Uterine smooth muscle cell (primary cell): ENCODE measurements around the gene ACIN1. TPM values are rescaled to one million over a fixed set of nuclear protein-coding genes. Genes with fewer than 3 reads are reported as not detected.

Experiments used
- total RNA-seq: library from RNA; depleted of rRNA; stranded (reverse); fragments of >200 nt; gene quantifications from 2 replicates; pipeline ENCODE4 v1.2.3, GENCODE V29; 2014

The ACIN1 gene, protein sequence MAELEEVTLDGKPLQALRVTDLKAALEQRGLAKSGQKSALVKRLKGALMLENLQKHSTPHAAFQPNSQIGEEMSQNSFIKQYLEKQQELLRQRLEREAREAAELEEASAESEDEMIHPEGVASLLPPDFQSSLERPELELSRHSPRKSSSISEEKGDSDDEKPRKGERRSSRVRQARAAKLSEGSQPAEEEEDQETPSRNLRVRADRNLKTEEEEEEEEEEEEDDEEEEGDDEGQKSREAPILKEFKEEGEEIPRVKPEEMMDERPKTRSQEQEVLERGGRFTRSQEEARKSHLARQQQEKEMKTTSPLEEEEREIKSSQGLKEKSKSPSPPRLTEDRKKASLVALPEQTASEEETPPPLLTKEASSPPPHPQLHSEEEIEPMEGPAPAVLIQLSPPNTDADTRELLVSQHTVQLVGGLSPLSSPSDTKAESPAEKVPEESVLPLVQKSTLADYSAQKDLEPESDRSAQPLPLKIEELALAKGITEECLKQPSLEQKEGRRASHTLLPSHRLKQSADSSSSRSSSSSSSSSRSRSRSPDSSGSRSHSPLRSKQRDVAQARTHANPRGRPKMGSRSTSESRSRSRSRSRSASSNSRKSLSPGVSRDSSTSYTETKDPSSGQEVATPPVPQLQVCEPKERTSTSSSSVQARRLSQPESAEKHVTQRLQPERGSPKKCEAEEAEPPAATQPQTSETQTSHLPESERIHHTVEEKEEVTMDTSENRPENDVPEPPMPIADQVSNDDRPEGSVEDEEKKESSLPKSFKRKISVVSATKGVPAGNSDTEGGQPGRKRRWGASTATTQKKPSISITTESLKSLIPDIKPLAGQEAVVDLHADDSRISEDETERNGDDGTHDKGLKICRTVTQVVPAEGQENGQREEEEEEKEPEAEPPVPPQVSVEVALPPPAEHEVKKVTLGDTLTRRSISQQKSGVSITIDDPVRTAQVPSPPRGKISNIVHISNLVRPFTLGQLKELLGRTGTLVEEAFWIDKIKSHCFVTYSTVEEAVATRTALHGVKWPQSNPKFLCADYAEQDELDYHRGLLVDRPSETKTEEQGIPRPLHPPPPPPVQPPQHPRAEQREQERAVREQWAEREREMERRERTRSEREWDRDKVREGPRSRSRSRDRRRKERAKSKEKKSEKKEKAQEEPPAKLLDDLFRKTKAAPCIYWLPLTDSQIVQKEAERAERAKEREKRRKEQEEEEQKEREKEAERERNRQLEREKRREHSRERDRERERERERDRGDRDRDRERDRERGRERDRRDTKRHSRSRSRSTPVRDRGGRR
- 64.9 and 97.8 TPM in 2 replicates for total RNA-seq

DNA sequence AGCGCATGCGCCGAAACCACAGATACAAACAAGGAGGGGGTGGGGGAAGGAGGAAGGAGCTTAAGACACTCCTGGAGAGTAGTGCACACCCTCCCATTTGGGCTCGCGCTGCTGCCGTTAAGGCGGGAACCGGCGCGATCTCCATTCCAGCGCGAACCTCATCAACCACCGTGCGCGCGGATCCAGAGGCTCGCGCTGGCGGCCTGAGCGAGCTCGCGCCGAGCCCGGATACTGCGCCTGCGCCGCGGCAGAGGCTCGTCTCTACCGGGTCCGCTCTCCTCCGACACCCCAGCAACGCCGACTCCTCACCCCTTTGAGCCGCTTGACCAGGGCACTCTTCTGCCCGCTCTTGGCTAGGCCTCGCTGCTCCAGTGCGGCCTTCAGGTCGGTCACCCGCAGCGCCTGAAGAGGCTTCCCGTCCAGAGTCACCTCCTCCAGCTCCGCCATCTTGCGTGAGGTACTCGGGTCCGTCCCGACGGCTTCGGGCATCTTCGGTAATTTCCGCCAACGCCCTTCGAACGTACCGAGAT lies at the start of gene ACIN1:
ACIN1 (minus strand) TSS at position 471 of the 530 bp plus-strand sequence; CDS start at position 447, 24 bp downstream.

DNA sequence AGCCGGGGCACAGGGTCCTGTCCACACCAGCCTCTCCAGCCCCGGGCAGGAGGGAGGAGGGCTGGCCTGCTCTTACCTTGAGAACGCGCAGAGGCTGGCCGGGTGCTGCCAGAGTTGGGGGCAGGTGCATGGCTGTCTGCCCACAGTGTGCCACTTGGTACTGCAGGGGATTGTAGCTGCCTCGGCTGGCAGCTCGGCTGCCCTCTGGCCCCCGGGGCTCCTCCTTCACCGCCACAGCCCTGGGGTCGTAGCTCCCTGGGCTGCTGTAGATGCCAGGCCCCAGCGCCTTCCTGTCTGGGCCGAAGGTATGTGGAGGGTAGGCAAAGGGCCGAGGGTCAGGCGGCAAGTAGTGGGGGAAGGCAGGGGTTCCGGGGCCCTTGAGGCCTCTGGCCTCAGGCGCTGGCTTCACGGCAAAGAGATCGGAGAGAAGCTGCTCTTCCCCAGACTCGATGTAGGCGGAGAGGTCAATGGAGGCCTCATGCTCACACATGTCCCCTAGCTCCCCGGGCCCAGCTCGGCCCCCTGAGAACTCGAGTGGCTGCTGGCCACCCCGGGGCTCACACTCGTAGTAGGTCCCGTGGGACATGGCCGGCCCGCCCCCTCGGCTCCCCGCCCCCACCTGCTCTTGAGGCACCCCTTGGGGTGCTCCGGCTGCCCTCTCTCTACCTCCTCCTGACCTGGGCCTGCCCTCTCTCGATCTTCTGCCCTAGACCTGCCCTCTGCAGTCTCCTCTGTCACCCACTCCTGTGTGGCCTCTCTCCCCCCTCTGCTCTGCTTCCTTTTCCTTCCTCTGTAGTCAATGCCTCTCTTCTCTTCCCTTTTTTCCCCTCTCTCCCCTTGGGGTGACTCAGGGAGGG lies 23.8 kb upstream of the ACIN1 start, which contains the start of gene CEBPE:
CEBPE (minus strand) TSS at position 750 of the 857 bp plus-strand sequence; CDS start at position 586, 164 bp downstream.

DNA sequence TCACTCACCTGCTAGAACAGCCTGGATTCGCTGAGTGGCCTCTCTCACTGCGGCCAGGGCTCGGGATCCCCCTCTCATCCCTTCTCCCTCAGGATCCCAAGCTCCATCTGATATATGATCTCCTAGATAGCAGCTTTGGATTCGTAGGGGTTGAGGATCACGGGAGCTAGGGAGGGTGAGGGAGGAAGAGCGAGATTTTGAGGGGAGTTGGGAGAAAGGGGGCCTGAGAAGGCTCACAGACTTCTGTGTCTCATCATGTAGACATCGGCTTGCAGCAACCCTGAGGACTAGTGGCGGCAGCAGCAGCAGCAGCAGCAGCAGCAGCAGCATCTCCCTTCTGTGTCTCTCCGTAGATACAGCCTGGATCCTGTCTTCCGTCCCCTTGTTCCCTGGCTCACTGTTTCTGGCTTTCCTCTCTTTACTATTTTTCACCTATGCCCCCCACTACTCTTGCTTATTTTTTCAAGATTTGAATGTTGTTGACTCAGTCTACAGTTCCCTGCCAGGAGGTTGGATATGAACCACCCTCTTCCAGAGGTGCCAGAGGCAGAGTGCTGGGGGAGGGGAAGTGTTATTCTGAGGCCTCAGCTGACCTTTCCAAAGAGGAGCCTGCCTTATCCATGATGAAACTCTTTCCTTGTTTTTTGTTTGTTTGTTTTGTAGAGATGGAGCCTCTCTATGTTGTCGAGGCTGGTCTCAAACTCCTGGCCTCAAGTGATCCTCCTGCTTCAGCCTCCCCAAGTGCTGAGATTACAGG lies 9.8 kb upstream of the ACIN1 start, which contains the start of gene CIROP:
CIROP (minus strand) TSS at position 399 of the 757 bp plus-strand sequence; CDS start at position 330, 69 bp downstream.

DNA sequence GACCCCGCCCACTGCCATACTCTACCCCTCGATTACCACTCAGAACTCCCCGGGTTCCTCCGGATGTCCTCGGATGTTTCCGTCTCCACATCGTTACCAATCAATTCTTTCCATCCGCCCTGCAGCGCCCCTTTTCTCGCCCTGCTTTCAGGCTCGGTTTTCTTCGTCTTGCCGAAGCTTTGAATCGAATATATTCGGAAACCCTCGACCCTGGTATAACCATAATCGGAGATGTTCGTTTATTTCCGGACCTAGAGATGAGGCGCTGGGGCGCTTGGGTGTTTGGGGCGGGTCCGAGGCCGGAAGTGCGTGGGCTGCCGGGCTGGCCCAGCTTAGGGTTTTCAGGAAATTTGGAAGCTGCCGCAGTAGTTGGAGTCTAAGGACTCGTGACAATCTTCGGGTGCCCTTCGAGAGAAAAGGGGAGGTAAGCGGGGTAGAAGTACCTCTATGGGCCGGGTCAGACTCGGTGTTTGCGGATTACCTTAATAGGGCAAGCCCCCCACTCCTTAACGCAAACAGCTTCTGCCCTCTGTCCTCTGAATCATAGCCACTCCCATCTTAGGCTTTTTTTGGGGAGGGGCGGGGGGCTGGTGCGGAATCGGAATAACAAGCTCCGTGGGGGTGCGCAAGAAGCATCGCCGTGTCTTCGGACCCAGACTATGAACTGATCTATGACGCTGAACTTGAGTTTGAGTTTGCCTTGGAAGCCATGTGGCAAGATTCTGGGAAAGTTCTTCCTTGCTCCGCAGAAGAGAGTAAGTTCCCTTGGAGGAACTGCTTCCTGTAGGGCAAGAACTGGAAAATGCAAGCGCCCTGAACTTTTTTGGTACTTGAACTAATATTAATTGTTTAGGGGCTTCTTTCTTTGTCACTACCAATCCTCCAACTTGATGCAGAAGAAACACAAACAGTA lies 516 bp upstream of the ACIN1 start, which contains the start of gene C14orf119:
C14orf119 (plus strand) TSS at position 310 of the 913 bp plus-strand sequence. CDS start 2,154 bp downstream, outside the sequence.

DNA sequence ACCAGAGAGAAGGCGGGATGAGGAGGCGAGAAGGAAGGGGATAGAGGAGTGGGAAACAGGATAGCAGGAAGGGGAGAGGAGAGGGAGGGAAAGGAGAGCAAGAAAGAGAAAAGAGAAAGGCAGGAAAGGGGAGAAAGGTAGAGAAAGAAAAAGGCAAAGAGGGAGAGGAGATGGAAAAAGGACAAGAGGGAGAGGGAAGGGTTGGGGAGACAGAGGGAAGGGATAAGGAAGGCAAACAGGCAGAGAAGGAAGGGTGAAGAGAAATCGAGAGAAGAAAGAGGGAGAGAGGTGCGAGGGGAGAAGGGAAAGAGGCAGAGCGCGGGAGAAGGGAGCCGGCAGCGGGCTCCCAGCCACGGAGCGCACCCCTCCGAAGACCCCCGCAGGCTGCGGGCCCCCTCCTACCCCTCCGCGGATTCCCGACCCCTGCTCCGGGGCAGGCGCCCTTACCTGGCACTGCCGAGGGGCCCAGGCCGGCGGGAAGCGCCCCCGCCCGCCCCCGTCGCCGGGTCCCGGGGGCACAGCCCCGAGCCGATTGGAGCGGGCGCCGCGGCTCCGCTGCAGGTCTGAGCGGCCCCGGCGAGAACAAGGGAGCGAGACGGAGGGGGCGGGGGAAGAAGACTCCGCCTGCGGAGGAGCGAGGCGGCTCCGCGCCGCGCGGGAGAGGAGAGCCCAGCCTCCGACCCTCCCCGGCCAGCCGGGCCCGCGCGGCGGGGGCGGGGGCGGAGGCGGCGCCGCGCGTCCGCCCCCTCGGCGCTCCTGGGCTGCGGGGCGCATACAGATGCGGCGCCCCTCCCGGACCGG lies 37.8 kb downstream of the ACIN1 start, which contains the start of gene CDH24:
CDH24 (minus strand) TSS at position 565 of the 801 bp plus-strand sequence. CDS start 1,787 bp downstream, outside the sequence.

DNA sequence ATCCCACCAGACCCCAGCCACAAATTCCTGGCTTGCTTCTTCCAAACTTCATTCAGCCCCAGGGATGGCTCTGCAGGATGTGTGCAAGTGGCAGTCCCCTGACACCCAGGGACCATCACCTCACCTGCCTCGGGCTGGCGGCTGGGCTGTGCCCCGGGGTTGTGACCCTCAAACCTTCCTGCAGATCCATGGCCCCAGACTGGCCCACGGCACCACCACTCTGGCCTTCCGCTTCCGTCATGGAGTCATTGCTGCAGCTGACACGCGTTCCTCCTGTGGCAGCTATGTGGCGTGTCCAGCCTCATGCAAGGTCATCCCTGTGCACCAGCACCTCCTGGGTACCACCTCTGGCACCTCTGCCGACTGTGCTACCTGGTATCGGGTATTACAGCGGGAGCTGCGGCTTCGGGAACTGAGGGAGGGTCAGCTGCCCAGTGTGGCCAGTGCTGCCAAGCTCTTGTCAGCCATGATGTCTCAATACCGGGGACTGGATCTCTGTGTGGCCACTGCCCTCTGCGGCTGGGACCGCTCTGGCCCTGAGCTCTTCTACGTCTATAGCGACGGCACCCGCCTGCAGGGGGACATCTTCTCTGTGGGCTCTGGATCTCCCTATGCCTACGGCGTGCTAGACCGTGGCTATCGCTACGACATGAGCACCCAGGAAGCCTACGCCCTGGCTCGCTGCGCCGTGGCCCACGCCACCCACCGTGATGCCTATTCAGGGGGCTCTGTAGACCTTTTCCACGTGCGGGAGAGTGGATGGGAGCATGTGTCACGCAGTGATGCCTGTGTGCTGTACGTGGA lies 52.6 kb downstream of the ACIN1 start, which contains the start of gene PSMB11:
PSMB11 (plus strand) TSS at position 51 of the 804 bp plus-strand sequence; CDS start at position 65, 14 bp downstream.

DNA sequence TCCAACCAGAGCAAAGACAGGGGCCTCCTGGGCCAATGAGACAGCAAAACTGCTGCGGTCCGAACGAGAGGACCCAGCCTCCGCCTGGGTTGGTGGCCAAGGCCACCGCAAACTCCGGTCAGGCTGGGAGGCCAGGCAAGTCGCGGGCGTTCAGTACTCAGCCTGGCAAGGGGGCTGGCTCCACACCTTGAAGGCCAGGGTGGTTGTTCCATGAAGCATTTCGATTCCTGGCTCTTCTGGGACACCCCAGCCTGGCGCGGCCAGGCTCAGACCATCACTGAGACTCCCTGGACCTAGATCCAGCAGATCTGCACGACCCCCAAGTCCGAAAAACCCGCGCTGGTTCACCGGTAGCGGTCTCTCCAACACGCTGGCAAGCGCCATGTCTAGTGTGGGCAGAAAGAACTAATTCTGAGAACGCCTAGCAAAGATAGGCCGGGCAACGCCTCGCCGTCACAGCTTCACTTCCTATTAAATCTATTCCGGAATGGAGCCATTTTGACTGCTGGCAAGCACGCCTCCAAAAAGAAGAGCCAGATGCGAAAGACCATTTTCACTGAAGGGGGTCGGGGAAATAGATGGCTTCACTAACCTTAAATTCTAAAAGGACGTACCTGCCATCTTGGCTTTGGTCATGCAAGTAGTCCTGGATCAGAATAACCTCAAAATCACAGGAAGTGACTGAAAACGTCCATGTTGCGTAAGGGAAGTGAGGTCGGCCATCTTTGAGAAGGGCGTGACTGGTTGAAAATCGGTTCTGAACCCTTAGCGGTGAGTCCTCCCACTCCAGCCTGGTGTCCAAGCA lies 60.2 kb downstream of the ACIN1 start, which contains the start of gene PSMB5:
PSMB5 (minus strand) TSS at position 403 of the 805 bp plus-strand sequence; CDS start at position 384, 19 bp downstream.

DNA sequence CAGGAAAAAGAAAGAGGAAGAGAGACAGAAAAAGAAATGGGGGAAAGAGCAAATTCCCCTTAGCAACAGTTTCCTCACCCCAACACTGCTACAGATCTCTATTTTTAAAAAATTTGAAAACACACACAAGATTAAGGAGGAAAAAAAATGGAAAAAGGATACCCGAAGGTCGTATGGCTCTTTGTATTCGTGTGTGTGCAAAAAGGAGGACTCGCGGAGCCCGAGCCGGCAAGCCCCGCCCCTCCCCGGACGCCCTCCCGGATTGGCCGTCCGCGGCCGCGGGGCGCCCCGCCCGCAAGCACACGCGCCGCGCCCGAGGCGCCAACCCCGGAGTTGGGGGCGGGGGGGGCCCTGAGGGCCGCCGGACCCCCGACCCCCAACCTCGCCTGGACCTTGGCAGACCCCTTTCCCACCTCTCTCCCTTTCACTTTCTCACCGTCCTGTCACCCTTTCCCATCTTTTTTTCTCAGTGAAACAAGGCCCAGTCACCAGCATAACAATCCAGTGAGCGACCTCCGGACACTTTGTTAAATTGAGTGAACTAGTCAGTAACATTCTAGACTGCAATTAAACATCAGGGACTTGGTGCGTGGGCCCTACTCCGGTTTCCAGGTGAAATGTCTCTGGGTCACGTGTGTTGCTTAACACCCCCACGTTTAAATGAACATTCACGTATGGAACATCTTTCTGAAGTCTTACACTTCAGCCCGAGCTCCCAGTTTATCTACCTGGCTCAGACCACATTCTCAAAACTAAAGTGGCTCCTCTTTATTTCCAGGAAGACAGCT lies 84.8 kb downstream of the ACIN1 start, which contains the start of gene C14orf93:
C14orf93 (minus strand) TSS at position 205 of the 788 bp plus-strand sequence. CDS start 11,120 bp downstream, outside the sequence.

Other genes with a start within 250 kb of the ACIN1 start
- gene LRP10, start 223.4 kb downstream of the ACIN1 start, total RNA-seq: 48.4 and 69.1 TPM in 2 replicates
- gene REM2, start 211.9 kb downstream of the ACIN1 start, total RNA-seq: 0.12 and 0.22 TPM in 2 replicates
- 70.1 and 82.8 TPM in 2 replicates for gene RBM23, start 176.0 kb downstream of the ACIN1 start, total RNA-seq
- gene PRMT5, start 165.8 kb downstream of the ACIN1 start, total RNA-seq: 73.1 and 88.4 TPM in 2 replicates
- gene HAUS4, start 138.0 kb downstream of the ACIN1 start, total RNA-seq: 33.9 and 47.9 TPM in 2 replicates
- gene AJUBA, start 112.6 kb downstream of the ACIN1 start, total RNA-seq: 30.9 and 65.7 TPM in 2 replicates
- 8.0 and 10.0 TPM in 2 replicates for gene C14orf93, start 85.0 kb downstream of the ACIN1 start, total RNA-seq
- gene PSMB5, start 60.2 kb downstream of the ACIN1 start, total RNA-seq: 189 and 247 TPM in 2 replicates
- not detected in 2 replicates for gene PSMB11, start 52.9 kb downstream of the ACIN1 start, total RNA-seq
- 6.1 and 12.2 TPM in 2 replicates for gene CDH24, start 37.6 kb downstream of the ACIN1 start, total RNA-seq
- 40.9 and 50.7 TPM in 2 replicates for gene C14orf119, start 369 bp upstream of the ACIN1 start, total RNA-seq
- gene CIROP, start 9.9 kb upstream of the ACIN1 start, total RNA-seq: 0.11 and 0.25 TPM in 2 replicates
- not detected in 2 replicates for gene CEBPE, start 24.1 kb upstream of the ACIN1 start, total RNA-seq
- gene SLC7A8, start 88.5 kb upstream of the ACIN1 start, total RNA-seq: 21.5 and 26.0 TPM in 2 replicates
- not detected in 2 replicates for gene RNF212B, start 142.8 kb upstream of the ACIN1 start, total RNA-seq
- gene HOMEZ, start 191.0 kb upstream of the ACIN1 start, total RNA-seq: 3.0 and 6.5 TPM in 2 replicates
- gene PPP1R3E, start 207.7 kb upstream of the ACIN1 start, total RNA-seq: 2.9 and 4.2 TPM in 2 replicates
- 19.7 and 27.3 TPM in 2 replicates for gene BCL2L2, start 211.7 kb upstream of the ACIN1 start, total RNA-seq
- gene PABPN1, start 226.3 kb upstream of the ACIN1 start, total RNA-seq: 105 and 119 TPM in 2 replicates